Ascending aorta (tissue), 2 donors: ENCODE results near the gene ZNF638. TPM values are rescaled to one million over a fixed set of nuclear protein-coding genes. Genes with fewer than 3 reads are reported as not detected.
A peak's percentile ranks its signal among the peaks of the same experiment; 100 is the strongest.

ENCODE experiments used
- DNase-seq, 2 donors: peaks; one replicate each; pipeline ENCODE4 v3.0.0-alpha.2; 2019; ENCODE audit warnings: low spot score in 2 of 2
- H3K27ac ChIP-seq, 2 donors: fragments of 200-600 bp; sonication (generic); one replicate each; pipeline ENCODE4 v1.5.1; 2016 to 2017; ENCODE audit warnings: mild to moderate bottlenecking in 1 of 2
- H3K27me3 ChIP-seq: fragments of 200-600 bp; sonication (generic); one replicate; pipeline ENCODE4 v1.5.1; 2017
- H3K36me3 ChIP-seq, 2 donors: fragments of 200-600 bp; sonication (generic); one replicate each; pipeline ENCODE4 v1.5.1; 2016
- H3K4me1 ChIP-seq, 2 donors: fragments of 200-600 bp; sonication (generic); one replicate each; pipeline ENCODE4 v1.5.1; 2016 to 2017; ENCODE audit warnings: mild to moderate bottlenecking in 1 of 2
- H3K4me3 ChIP-seq, 2 donors: fragments of 200-600 bp; sonication (generic); one replicate each; pipeline ENCODE4 v1.5.1; 2016 to 2017; ENCODE audit warnings: mild to moderate bottlenecking in 1 of 2
- H3K9me3 ChIP-seq, 2 donors: fragments of 200-600 bp; sonication (generic); one replicate each; pipeline ENCODE4 v1.5.1; 2016
- intact Hi-C: fragments of 100-400 bp; cut with DNase I; formaldehyde crosslinking; loops from one replicate; pipeline ENCODE4 v1.15.1; 2023
- total RNA-seq: library from RNA; depleted of rRNA; stranded (reverse); fragments of >200 nt; gene quantifications from one replicate; pipeline ENCODE4 v1.1.0, GENCODE V29; 2016
- TF ChIP-seq, protein P1 (sequence below), 3 experiments: fragments of 200-600 bp in 2 of 3; fragments of 450-650 bp in 1 of 3; sonication (generic) in 2 of 3; IDR thresholded peaks; one replicate each; pipeline ENCODE4 v1.5.1; 2016 to 2019; ENCODE audit warnings: antibody characterized with exemption in 3 of 3, mild to moderate bottlenecking in 1 of 3, moderate library complexity in 1 of 3

ZNF638 gene
- total RNA-seq, 1 donor from 2014 or later = 56.0 TPM

DNA sequence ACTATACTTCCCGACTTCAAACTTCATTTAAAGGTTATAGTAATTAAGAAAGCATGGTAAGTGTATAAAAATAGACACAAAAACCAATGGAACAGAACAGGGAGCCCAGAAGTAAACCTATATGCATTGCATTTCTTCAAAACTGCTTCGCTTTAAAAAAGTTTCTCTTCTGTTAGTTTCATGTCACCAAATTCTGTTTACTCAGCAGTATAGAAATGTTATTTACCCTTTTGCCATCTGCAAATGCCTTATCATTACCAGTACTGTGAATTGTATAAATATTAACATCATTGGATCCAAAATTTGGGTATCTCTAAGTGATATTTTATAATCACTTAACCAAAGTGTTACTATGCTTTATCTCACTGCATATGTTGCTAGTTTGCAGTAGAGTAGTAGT, 45.9 kb upstream of the ZNF638 start:
- intact Hi-C loops = no loop called here
- TF ChIP-seq, protein P1, sequence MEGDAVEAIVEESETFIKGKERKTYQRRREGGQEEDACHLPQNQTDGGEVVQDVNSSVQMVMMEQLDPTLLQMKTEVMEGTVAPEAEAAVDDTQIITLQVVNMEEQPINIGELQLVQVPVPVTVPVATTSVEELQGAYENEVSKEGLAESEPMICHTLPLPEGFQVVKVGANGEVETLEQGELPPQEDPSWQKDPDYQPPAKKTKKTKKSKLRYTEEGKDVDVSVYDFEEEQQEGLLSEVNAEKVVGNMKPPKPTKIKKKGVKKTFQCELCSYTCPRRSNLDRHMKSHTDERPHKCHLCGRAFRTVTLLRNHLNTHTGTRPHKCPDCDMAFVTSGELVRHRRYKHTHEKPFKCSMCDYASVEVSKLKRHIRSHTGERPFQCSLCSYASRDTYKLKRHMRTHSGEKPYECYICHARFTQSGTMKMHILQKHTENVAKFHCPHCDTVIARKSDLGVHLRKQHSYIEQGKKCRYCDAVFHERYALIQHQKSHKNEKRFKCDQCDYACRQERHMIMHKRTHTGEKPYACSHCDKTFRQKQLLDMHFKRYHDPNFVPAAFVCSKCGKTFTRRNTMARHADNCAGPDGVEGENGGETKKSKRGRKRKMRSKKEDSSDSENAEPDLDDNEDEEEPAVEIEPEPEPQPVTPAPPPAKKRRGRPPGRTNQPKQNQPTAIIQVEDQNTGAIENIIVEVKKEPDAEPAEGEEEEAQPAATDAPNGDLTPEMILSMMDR (IDR thresholded peaks at IDR 0.05) = no peak

DNA sequence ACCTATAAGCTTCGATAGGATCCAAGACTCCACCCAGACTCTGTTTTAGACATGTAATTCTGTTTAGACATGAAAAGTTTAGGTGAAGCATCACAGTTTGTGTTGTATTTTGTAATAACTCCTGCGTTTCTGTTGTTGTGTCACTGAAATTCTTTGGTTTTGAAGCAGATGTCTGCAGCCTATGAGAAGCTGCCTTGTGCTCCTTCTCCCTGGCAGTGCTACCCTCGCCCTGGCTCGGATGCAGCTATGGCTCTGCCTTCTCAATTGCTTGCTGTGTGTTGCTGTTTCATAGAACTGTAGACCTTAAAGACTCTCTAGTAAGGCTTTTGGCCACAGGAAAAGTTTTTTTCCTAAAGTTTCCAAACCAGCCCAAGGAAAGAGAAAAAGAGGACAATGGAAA, 40.2 kb upstream of the ZNF638 start:
- DNase-seq = no peak
- Histone ChIP-seq H3K27ac (no peak overlapping the region), H3K4me3 (no peak overlapping the region), H3K4me1 (no peaks in the 10 kb centered on the region), H3K27me3 (no peaks in the 10 kb centered on the region), H3K36me3 (no peaks in the 10 kb centered on the region), H3K9me3 (no peaks in the 10 kb centered on the region)
- TF ChIP-seq, protein P1 (IDR thresholded peaks at IDR 0.05) = no peak
- intact Hi-C loops = no loop called here

More for the DNA sequence above, 45.9 kb upstream of the ZNF638 start:
- Histone ChIP-seq H3K27me3 (no peaks in the 10 kb centered on the region), H3K4me1 (no peaks in the 10 kb centered on the region), H3K9me3 (no peaks in the 10 kb centered on the region), H3K4me3 (no peak overlapping the region), H3K27ac (no peak overlapping the region), H3K36me3 (no peaks in the 10 kb centered on the region)
- no peak for DNase-seq

DNA sequence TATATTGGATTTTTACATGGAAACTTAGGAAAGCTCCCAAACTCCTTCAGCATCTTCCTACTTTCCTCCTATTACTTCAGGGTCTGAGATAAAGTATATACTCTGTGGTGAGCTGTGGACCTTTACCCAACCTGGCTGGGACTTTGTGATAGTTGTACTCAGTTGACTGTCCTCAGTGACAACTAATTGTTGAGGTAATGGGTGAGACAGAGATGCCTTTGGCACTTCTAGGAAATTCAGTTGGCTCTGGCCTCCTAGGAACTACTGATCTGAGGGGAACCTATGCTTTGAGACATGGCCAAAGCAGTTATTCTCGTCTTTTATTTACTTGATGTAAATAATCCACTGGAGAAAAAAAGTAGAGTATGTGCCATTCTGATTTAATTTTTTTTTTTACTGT, 39.4 kb upstream of the ZNF638 start:
- Histone ChIP-seq H3K36me3 (no peaks in the 10 kb centered on the region), H3K27ac (no peak overlapping the region), H3K4me3 (no peak overlapping the region), H3K4me1 (no peaks in the 10 kb centered on the region), H3K27me3 (no peaks in the 10 kb centered on the region), H3K9me3 (no peaks in the 10 kb centered on the region)
- TF ChIP-seq, protein P1 (IDR thresholded peaks at IDR 0.05) = no peak
- DNase-seq = no peak
- intact Hi-C loops = no loop called here

DNA sequence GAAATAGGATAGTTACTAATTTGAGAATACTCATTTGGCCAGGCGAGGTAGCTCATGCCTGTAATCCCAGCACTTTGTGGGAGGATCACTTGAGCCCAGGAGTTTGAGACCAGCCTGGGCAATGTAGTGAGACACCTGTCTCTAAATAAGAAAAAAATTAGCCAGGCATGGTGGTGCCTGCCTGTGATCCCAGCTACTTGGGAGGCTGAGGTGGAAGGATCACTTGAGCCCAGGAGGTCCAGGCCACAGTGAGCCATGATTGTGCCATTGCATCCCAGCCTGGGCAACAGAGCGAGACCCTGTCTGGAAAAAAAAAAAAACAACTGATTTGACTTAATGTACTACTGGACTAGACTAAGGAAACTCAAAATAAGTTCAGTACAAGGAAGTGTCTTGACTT, 32.7 kb upstream of the ZNF638 start:
- H3K4me3 ChIP-seq = no peak overlapping the region
- intact Hi-C loops = loop anchor here (1.0 kb wide), 1 partner anchor 211 kb away; no protein-coding TSS in a partner anchor
- DNase-seq = no peak
- TF ChIP-seq, protein P1 (IDR thresholded peaks at IDR 0.05) = no peak
- H3K4me1 ChIP-seq = no peaks in the 10 kb centered on the region
- H3K27ac ChIP-seq = no peak overlapping the region
- no peaks in the 10 kb centered on the region for H3K9me3 ChIP-seq
- no peaks in the 10 kb centered on the region for H3K36me3 ChIP-seq
- no peaks in the 10 kb centered on the region for H3K27me3 ChIP-seq

DNA sequence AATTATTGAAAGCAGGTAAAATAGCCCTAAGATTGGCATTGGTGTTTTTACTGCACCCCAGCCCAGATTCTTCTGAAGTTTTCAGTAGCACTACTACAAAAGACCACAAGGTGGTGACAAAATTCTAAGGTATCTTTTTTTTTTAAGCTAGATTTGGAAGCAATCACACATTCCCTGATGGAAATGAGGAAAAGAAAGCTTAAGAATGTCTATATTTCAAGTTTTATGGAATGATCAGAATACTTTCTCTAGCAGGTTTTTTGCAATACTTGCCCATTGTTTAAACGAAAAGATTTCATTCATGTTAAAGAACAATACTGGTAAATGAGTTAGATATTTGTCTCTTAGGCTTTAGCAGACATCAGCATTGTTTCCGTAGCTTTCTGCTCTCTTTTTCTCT, 32.1 kb upstream of the ZNF638 start:
- TF ChIP-seq, protein P1 (IDR thresholded peaks at IDR 0.05) = peak; percentile 28 to 77 (median 63)
- Histone ChIP-seq H3K4me1 (no peaks in the 10 kb centered on the region), H3K9me3 (no peaks in the 10 kb centered on the region), H3K4me3 (no peak overlapping the region), H3K36me3 (no peaks in the 10 kb centered on the region), H3K27ac (no peak overlapping the region), H3K27me3 (no peaks in the 10 kb centered on the region)
- DNase-seq = no peak
- intact Hi-C loops = loop anchor here (1.0 kb wide), 1 partner anchor 211 kb away; no protein-coding TSS in a partner anchor

DNA sequence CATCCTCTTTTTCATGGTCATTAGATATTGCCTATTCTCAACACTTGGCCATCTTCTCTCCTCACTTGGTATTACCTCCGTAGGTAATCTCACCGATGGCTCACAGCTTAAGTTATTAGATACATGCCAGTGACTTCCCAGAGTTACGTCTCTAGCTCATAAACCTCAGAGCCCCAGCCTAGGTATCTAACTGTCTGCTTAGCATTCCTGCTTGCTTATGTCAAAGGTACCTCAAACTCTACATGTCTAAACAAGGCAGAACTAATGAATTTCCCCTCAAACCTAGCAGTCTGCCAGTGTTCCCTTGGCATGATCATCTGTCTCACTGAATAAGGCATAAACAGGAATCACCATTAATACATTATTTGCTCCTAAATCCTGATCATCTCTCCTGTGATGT, 27.7 kb upstream of the ZNF638 start:
- Histone ChIP-seq H3K27me3 (no peaks in the 10 kb centered on the region), H3K4me1 (no peaks in the 10 kb centered on the region), H3K36me3 (no peaks in the 10 kb centered on the region), H3K4me3 (no peak overlapping the region), H3K27ac (no peak overlapping the region), H3K9me3 (no peaks in the 10 kb centered on the region)
- intact Hi-C loops = no loop called here
- DNase-seq = no peak
- TF ChIP-seq, protein P1 (IDR thresholded peaks at IDR 0.05) = no peak
